GM23338 (cell line): ENCODE measurements around the gene TMEM92. TPM values are rescaled to one million over a fixed set of nuclear protein-coding genes. Genes with fewer than 3 reads are reported as not detected.

Experiments used
- ATAC-seq: fragments of 200-7000 bp; cut with Tn5 transposase; 3 replicates; pipeline ENCODE4 v1.9.1; 2020
- DNase-seq: peaks from one replicate; pipeline ENCODE4 v3.0.0-alpha.2; 2015; ENCODE audit warnings: low spot score
- H2AFZ ChIP-seq: fragments of 200-600 bp; sonication (generic); 2 replicates; pipeline ENCODE4 v1.8.0; 2016; ENCODE audit warnings: antibody characterized with exemption, mild to moderate bottlenecking, moderate library complexity
- H3F3A ChIP-seq: fragments of 200-600 bp; sonication (generic); replicated peaks from 2 replicates; pipeline ENCODE4 v1.8.0; 2017; ENCODE audit warnings: antibody characterized with exemption, mixed run types, low read depth
- H3K27ac ChIP-seq: fragments of 200-600 bp; sonication (generic); 2 replicates; pipeline ENCODE4 v1.6.1; 2016; ENCODE audit warnings: low read depth
- H3K27me3 ChIP-seq: fragments of 200-600 bp; sonication (generic); 2 replicates; pipeline ENCODE4 v1.8.0; 2016; ENCODE audit warnings: mild to moderate bottlenecking, mixed run types, moderate library complexity; ENCODE audit not compliant: insufficient read depth
- H3K36me3 ChIP-seq: fragments of 200-600 bp; sonication (generic); 2 replicates; pipeline ENCODE4 v1.8.0; 2016; ENCODE audit warnings: mild to moderate bottlenecking; ENCODE audit not compliant: insufficient read depth
- H3K4me1 ChIP-seq: fragments of 200-600 bp; sonication (generic); 2 replicates; pipeline ENCODE4 v1.8.0; 2016; ENCODE audit warnings: mild to moderate bottlenecking, moderate library complexity; ENCODE audit not compliant: insufficient read depth
- H3K4me2 ChIP-seq: fragments of 200-600 bp; sonication (generic); 2 replicates; pipeline ENCODE4 v1.7.1; 2017; ENCODE audit warnings: mixed run types
- H3K4me3 ChIP-seq: fragments of 200-600 bp; sonication (generic); 2 replicates; pipeline ENCODE4 v1.6.1; 2016; ENCODE audit warnings: mixed run types
- H3K79me2 ChIP-seq: fragments of 200-600 bp; sonication (generic); replicated peaks from 2 replicates; pipeline ENCODE4 v1.8.0; 2017; ENCODE audit warnings: mild to moderate bottlenecking; ENCODE audit not compliant: insufficient read depth
- H3K9me2 ChIP-seq: fragments of 200-600 bp; sonication (generic); 2 replicates; pipeline ENCODE4 v1.8.0; 2017; ENCODE audit not compliant: insufficient read depth
- H4K20me1 ChIP-seq: fragments of 200-600 bp; sonication (generic); replicated peaks from 2 replicates; pipeline ENCODE4 v1.8.0; 2017; ENCODE audit warnings: mild to moderate bottlenecking; ENCODE audit not compliant: insufficient read depth
- H3K27ac Mint-ChIP-seq: 2 replicates; pipeline ENCODE4 v1.8.0; 2020; ENCODE audit warnings: inconsistent platforms, mild to moderate bottlenecking, moderate library complexity, mixed read lengths
- H3K27me3 Mint-ChIP-seq: 3 replicates; pipeline ENCODE4 v1.8.0; 2022; ENCODE audit warnings: low read depth, mild to moderate bottlenecking, moderate library complexity, mixed read lengths, inconsistent platforms; ENCODE audit not compliant: insufficient read depth, poor library complexity
- H3K36me3 Mint-ChIP-seq: 3 replicates; pipeline ENCODE4 v1.8.0; 2021; ENCODE audit warnings: low read depth, mild to moderate bottlenecking, inconsistent platforms, moderate library complexity, mixed read lengths
- H3K4me1 Mint-ChIP-seq: 3 replicates; pipeline ENCODE4 v1.8.0; 2020; ENCODE audit warnings: mild to moderate bottlenecking, inconsistent platforms, mixed read lengths
- H3K4me3 Mint-ChIP-seq: 3 replicates; pipeline ENCODE4 v1.8.0; 2021; ENCODE audit warnings: moderate library complexity, mild to moderate bottlenecking, inconsistent platforms, mixed read lengths
- H3K9me3 Mint-ChIP-seq: 3 replicates; pipeline ENCODE4 v1.8.0; 2020; ENCODE audit warnings: moderate library complexity, mild to moderate bottlenecking, inconsistent platforms, mixed read lengths
- CREB1 ChIP-seq: fragments of 250-450 bp; sonication (Bioruptor Pico); IDR thresholded peaks from 2 replicates; pipeline ENCODE4 v1.5.0; 2020; ENCODE audit warnings: low read depth, mild to moderate bottlenecking, moderate library complexity
- NANOG ChIP-seq: IDR thresholded peaks from 2 replicates; pipeline ENCODE4 v1.6.1; 2016; ENCODE audit warnings: antibody characterized with exemption, borderline replicate concordance
- ZNF331 ChIP-seq: fragments of 250-450 bp; sonication (Bioruptor Pico); IDR thresholded peaks from 2 replicates; pipeline ENCODE4 v1.5.0; 2020; ENCODE audit warnings: low read depth, mild to moderate bottlenecking, moderate library complexity
- polyA plus RNA-seq: library from polyadenylated mRNA; unstranded; fragments of >200 nt; fragmentation: Nextera tagmentation; extraction: Ambion mirVana; gene quantifications from 2 replicates; pipeline ENCODE4 v1.2.1, GENCODE V29; 2016
- total RNA-seq: library from RNA; depleted of rRNA; stranded (reverse); fragments of >200 nt; shearing (Covaris generic); gene quantifications from 2 replicates; pipeline ENCODE4 v1.2.3, GENCODE V29; 2014
- TF ChIP-seq, protein P1 (sequence below): IDR thresholded peaks from 2 replicates; pipeline ENCODE4 v1.6.1; 2016; ENCODE audit warnings: antibody characterized with exemption
- TF ChIP-seq, protein P2 (sequence below), 2 experiments: fragments of 200-600 bp in 1 of 2; sonication (generic) in 1 of 2; conservative IDR thresholded peaks; 2 replicates each; pipeline versions ENCODE4 v1.5.1 to v1.6.1; 2016 to 2017; ENCODE audit warnings: antibody characterized with exemption in 2 of 2, low read depth in 2 of 2, mild to moderate bottlenecking in 2 of 2, moderate library complexity in 1 of 2
- TF ChIP-seq, protein P3 (sequence below): IDR thresholded peaks from one replicate; pipeline ENCODE4 v1.6.1; 2018; ENCODE audit warnings: antibody characterized with exemption; ENCODE audit not compliant: unreplicated experiment
- TF ChIP-seq, protein P4 (sequence below): fragments of 250-450 bp; sonication (Bioruptor Pico); IDR thresholded peaks from 2 replicates; pipeline ENCODE4 v1.5.0; 2020; ENCODE audit warnings: mild to moderate bottlenecking, moderate library complexity

Gene TMEM92
- total and polyA plus RNA-seq, 2 experiments from 2014 or later = 9.7 to 18.4 TPM

DNA sequence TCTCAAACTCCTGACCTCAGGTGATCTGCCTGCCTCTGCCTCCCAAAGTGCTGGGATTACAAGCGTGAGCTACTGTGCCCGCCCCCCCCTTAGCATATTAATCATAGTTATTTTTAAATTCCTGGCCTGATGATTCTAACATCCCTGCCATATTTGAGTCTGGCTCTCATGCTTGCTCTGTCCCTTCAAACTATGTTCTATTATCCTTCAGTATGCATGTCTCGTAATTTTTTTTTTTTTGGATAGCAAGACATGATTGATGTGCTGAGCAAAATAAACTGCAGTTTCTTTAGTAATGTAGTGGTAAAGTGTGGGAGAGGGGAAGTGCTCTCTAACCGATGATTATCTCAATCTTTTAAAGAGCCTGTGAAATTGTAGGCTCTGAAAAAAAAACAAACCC lies 34.3 kb upstream of the TMEM92 start:
- Mint-ChIP-seq H3K4me1 (no peaks in the 10 kb centered on the region), H3K4me3 (no peak overlapping the region), H3K27me3 (peaks cover 4% of the 10 kb centered on the region), H3K27ac (no peak overlapping the region), H3K9me3 (peaks cover 2% of the 10 kb centered on the region; the same call in 1 of the 3 replicates), H3K36me3 (no peaks in the 10 kb centered on the region)
- no peak overlapping the region for H3K27ac ChIP-seq
- ATAC-seq = no peak
- no peaks in the 10 kb centered on the region for H3K4me1 ChIP-seq
- no peaks in the 10 kb centered on the region for H3K36me3 ChIP-seq
- H3K79me2 ChIP-seq = no peaks in the 10 kb centered on the region
- no peak overlapping the region; the same call in 1 of the 2 replicates for H2AFZ ChIP-seq
- H4K20me1 ChIP-seq = no peaks in the 10 kb centered on the region
- H3K27me3 ChIP-seq = no peaks in the 10 kb centered on the region
- no peaks in the 10 kb centered on the region for H3K9me2 ChIP-seq
- TF ChIP-seq, protein P1, sequence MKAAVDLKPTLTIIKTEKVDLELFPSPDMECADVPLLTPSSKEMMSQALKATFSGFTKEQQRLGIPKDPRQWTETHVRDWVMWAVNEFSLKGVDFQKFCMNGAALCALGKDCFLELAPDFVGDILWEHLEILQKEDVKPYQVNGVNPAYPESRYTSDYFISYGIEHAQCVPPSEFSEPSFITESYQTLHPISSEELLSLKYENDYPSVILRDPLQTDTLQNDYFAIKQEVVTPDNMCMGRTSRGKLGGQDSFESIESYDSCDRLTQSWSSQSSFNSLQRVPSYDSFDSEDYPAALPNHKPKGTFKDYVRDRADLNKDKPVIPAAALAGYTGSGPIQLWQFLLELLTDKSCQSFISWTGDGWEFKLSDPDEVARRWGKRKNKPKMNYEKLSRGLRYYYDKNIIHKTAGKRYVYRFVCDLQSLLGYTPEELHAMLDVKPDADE = no peak
- TF ChIP-seq, protein P2, sequence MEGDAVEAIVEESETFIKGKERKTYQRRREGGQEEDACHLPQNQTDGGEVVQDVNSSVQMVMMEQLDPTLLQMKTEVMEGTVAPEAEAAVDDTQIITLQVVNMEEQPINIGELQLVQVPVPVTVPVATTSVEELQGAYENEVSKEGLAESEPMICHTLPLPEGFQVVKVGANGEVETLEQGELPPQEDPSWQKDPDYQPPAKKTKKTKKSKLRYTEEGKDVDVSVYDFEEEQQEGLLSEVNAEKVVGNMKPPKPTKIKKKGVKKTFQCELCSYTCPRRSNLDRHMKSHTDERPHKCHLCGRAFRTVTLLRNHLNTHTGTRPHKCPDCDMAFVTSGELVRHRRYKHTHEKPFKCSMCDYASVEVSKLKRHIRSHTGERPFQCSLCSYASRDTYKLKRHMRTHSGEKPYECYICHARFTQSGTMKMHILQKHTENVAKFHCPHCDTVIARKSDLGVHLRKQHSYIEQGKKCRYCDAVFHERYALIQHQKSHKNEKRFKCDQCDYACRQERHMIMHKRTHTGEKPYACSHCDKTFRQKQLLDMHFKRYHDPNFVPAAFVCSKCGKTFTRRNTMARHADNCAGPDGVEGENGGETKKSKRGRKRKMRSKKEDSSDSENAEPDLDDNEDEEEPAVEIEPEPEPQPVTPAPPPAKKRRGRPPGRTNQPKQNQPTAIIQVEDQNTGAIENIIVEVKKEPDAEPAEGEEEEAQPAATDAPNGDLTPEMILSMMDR (conservative IDR thresholded peaks at IDR 0.05; ENCODE audit: low read depth in 2 of 2) = no peak
- no peak for TF ChIP-seq ZNF331 (CRISPR knock-in tag)
- TF ChIP-seq CREB1 (CRISPR knock-in tag) = no peak
- no peak for TF ChIP-seq NANOG
- TF ChIP-seq, protein P3, sequence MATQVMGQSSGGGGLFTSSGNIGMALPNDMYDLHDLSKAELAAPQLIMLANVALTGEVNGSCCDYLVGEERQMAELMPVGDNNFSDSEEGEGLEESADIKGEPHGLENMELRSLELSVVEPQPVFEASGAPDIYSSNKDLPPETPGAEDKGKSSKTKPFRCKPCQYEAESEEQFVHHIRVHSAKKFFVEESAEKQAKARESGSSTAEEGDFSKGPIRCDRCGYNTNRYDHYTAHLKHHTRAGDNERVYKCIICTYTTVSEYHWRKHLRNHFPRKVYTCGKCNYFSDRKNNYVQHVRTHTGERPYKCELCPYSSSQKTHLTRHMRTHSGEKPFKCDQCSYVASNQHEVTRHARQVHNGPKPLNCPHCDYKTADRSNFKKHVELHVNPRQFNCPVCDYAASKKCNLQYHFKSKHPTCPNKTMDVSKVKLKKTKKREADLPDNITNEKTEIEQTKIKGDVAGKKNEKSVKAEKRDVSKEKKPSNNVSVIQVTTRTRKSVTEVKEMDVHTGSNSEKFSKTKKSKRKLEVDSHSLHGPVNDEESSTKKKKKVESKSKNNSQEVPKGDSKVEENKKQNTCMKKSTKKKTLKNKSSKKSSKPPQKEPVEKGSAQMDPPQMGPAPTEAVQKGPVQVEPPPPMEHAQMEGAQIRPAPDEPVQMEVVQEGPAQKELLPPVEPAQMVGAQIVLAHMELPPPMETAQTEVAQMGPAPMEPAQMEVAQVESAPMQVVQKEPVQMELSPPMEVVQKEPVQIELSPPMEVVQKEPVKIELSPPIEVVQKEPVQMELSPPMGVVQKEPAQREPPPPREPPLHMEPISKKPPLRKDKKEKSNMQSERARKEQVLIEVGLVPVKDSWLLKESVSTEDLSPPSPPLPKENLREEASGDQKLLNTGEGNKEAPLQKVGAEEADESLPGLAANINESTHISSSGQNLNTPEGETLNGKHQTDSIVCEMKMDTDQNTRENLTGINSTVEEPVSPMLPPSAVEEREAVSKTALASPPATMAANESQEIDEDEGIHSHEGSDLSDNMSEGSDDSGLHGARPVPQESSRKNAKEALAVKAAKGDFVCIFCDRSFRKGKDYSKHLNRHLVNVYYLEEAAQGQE = no peak
- H3F3A ChIP-seq = no peaks in the 10 kb centered on the region
- no peak overlapping the region for H3K4me2 ChIP-seq
- no peak overlapping the region for H3K4me3 ChIP-seq
- no peak for DNase-seq

DNA sequence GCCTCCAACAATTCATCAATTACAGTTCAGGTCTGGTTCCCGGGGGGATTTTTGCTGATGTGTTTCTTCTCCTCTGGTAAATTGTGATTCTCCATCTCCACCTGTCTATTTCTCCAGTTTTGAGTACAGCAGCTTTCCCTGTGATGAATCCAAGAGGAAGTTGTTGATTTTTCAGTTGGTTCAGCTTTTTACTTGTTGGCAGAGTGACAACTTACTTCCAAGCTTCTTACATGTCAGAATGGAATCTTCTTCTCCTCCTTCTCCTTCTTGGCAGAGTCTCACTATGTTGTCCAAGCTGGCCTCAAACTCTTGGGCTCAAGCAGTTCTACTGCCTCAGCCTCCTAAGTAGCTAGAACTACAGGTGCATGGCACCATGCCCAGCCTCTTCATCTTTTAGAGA lies 33.4 kb upstream of the TMEM92 start:
- Mint-ChIP-seq H3K36me3 (no peaks in the 10 kb centered on the region), H3K27me3 (no peaks in the 10 kb centered on the region), H3K4me1 (no peaks in the 10 kb centered on the region), H3K4me3 (no peak overlapping the region), H3K9me3 (peaks cover 2% of the 10 kb centered on the region; the same call in 1 of the 3 replicates), H3K27ac (no peak overlapping the region)
- Histone ChIP-seq H2AFZ (no peak overlapping the region), H3F3A (no peaks in the 10 kb centered on the region), H3K36me3 (no peaks in the 10 kb centered on the region), H3K4me3 (no peak overlapping the region), H3K4me1 (no peaks in the 10 kb centered on the region), H3K79me2 (no peaks in the 10 kb centered on the region), H4K20me1 (no peaks in the 10 kb centered on the region), H3K4me2 (no peak overlapping the region), H3K27ac (no peak overlapping the region), H3K9me2 (no peaks in the 10 kb centered on the region), H3K27me3 (no peaks in the 10 kb centered on the region)
- DNase-seq = no peak
- ATAC-seq = no peak
- TF ChIP-seq, protein P1 = no peak
- TF ChIP-seq ZNF331 (CRISPR knock-in tag) (no peak), NANOG (no peak)
- TF ChIP-seq, protein P4, sequence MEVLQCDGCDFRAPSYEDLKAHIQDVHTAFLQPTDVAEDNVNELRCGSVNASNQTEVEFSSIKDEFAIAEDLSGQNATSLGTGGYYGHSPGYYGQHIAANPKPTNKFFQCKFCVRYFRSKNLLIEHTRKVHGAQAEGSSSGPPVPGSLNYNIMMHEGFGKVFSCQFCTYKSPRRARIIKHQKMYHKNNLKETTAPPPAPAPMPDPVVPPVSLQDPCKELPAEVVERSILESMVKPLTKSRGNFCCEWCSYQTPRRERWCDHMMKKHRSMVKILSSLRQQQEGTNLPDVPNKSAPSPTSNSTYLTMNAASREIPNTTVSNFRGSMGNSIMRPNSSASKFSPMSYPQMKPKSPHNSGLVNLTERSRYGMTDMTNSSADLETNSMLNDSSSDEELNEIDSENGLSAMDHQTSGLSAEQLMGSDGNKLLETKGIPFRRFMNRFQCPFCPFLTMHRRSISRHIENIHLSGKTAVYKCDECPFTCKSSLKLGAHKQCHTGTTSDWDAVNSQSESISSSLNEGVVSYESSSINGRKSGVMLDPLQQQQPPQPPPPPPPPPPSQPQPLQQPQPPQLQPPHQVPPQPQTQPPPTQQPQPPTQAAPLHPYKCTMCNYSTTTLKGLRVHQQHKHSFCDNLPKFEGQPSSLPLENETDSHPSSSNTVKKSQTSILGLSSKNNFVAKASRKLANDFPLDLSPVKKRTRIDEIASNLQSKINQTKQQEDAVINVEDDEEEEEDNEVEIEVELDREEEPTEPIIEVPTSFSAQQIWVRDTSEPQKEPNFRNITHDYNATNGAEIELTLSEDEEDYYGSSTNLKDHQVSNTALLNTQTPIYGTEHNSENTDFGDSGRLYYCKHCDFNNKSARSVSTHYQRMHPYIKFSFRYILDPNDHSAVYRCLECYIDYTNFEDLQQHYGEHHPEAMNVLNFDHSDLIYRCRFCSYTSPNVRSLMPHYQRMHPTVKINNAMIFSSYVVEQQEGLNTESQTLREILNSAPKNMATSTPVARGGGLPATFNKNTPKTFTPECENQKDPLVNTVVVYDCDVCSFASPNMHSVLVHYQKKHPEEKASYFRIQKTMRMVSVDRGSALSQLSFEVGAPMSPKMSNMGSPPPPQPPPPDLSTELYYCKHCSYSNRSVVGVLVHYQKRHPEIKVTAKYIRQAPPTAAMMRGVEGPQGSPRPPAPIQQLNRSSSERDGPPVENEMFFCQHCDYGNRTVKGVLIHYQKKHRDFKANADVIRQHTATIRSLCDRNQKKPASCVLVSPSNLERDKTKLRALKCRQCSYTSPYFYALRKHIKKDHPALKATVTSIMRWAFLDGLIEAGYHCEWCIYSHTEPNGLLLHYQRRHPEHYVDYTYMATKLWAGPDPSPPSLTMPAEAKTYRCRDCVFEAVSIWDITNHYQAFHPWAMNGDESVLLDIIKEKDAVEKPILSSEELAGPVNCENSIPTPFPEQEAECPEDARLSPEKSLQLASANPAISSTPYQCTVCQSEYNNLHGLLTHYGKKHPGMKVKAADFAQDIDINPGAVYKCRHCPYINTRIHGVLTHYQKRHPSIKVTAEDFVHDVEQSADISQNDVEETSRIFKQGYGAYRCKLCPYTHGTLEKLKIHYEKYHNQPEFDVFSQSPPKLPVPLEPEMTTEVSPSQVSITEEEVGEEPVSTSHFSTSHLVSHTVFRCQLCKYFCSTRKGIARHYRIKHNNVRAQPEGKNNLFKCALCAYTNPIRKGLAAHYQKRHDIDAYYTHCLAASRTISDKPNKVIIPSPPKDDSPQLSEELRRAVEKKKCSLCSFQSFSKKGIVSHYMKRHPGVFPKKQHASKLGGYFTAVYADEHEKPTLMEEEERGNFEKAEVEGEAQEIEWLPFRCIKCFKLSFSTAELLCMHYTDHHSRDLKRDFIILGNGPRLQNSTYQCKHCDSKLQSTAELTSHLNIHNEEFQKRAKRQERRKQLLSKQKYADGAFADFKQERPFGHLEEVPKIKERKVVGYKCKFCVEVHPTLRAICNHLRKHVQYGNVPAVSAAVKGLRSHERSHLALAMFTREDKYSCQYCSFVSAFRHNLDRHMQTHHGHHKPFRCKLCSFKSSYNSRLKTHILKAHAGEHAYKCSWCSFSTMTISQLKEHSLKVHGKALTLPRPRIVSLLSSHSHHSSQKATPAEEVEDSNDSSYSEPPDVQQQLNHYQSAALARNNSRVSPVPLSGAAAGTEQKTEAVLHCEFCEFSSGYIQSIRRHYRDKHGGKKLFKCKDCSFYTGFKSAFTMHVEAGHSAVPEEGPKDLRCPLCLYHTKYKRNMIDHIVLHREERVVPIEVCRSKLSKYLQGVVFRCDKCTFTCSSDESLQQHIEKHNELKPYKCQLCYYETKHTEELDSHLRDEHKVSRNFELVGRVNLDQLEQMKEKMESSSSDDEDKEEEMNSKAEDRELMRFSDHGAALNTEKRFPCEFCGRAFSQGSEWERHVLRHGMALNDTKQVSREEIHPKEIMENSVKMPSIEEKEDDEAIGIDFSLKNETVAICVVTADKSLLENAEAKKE = no peak
